HepG2 (cell line): ENCODE data around the gene WDR93. TPM values are rescaled to one million over a fixed set of nuclear protein-coding genes. Genes with fewer than 3 reads are reported as not detected.
A peak's percentile ranks its signal among the peaks of the same experiment; 100 is the strongest.

Source experiments
- ATAC-seq: fragments of 200-7000 bp; cut with Tn5 transposase; 3 replicates; pipeline ENCODE4 v1.9.1; 2020; ENCODE audit warnings: mild to moderate bottlenecking, moderate library complexity
- BruUV-seq: library from RNA; stranded (reverse); fragments of 400-500 nt; replicated peaks from 2 replicates; lab custom pipeline; 2021; lab: Mats Ljungman, UMichigan
- CTCF ChIA-PET: fragments of 300-600 bp; formaldehyde crosslinking; extraction: SDS; loops from one replicate; lab custom pipeline; 2021; ENCODE audit warnings: low total read pairs, inconsistent platforms, low intra/inter-chr PET ratio; lab: Yijun Ruan, JAX
- POLR2A ChIA-PET: fragments of 350-600 bp; sonication (Branson Sonifier 250); formaldehyde crosslinking; loops from one replicate; lab custom pipeline; 2020; ENCODE audit warnings: antibody characterized with exemption, inconsistent platforms; lab: Yijun Ruan, JAX
- DNase-seq: peaks from one replicate; pipeline ENCODE4 v3.0.0-alpha.2; 2015; ENCODE audit warnings: low spot score
- FAIRE-seq: peaks from 3 replicates; lab custom pipeline; 2011; peaks lifted over from hg19 to GRCh38; lab: Jason Lieb, UNC
- H2AFZ ChIP-seq: one replicate; pipeline ENCODE4 v1.6.1; 2011; ENCODE audit warnings: low read length, inconsistent platforms
- H3K27ac ChIP-seq: fragments of 300-600 bp; 3 replicates; pipeline ENCODE4 v1.8.0; 2011; ENCODE audit warnings: mixed run types, mild to moderate bottlenecking, mixed read lengths, low read length, inconsistent platforms; ENCODE audit not compliant: insufficient read depth; ENCODE audit errors: extremely low read length
- H3K27me3 ChIP-seq, 2 experiments: fragments of 200-600 bp in 1 of 2; 2 replicates in 1 of 2; 3 replicates in 1 of 2; pipeline versions ENCODE4 v1.6.0 to v1.8.0; 2011; ENCODE audit warnings: low read length in 2 of 2, mild to moderate bottlenecking in 2 of 2, moderate library complexity in 2 of 2, inconsistent platforms in 1 of 2; ENCODE audit not compliant: insufficient read depth in 2 of 2, control insufficient read depth in 1 of 2
- H3K36me3 ChIP-seq, 2 experiments: fragments of 200-600 bp in 1 of 2; replicated peaks in 1 of 2; 2 replicates in 1 of 2; 3 replicates in 1 of 2; pipeline versions ENCODE4 v1.5.1 to v1.8.0; 2011; ENCODE audit warnings: low read length in 2 of 2, inconsistent platforms in 1 of 2; ENCODE audit not compliant: insufficient read depth in 2 of 2, control insufficient read depth in 1 of 2
- H3K4me1 ChIP-seq: 2 replicates; pipeline ENCODE4 v1.5.1; 2012; ENCODE audit warnings: low read length, inconsistent platforms; ENCODE audit not compliant: insufficient read depth
- H3K4me2 ChIP-seq: 2 replicates; pipeline ENCODE4 v1.6.0; 2011; ENCODE audit warnings: low read depth, low read length, inconsistent platforms
- H3K4me3 ChIP-seq, 3 experiments: fragments of 200-600 bp in 1 of 3; sonication (generic), shearing (Covaris generic) in 1 of 3; replicated peaks in 1 of 3; 2 replicates each; pipeline ENCODE4 v1.5.1; 2011 to 2016; ENCODE audit warnings: low read length in 3 of 3, inconsistent platforms in 2 of 3, low read depth in 2 of 3, mild to moderate bottlenecking in 2 of 3, control low read depth in 1 of 3, mixed read lengths in 1 of 3; ENCODE audit not compliant: insufficient read depth in 1 of 3
- H3K79me2 ChIP-seq: one replicate; pipeline ENCODE4 v1.6.1; 2011; ENCODE audit warnings: low read length, inconsistent platforms; ENCODE audit not compliant: insufficient read depth
- H3K9ac ChIP-seq: 2 replicates; pipeline ENCODE4 v1.6.0; 2011; ENCODE audit warnings: mild to moderate bottlenecking, low read depth, low read length, inconsistent platforms; ENCODE audit not compliant: insufficient read depth
- H3K9me3 ChIP-seq: 2 replicates; pipeline ENCODE4 v1.5.1; 2012; ENCODE audit warnings: mild to moderate bottlenecking, low read length
- H4K20me1 ChIP-seq: 2 replicates; pipeline ENCODE4 v1.6.0; 2011; ENCODE audit warnings: inconsistent platforms, mild to moderate bottlenecking, low read length, moderate library complexity; ENCODE audit not compliant: insufficient read depth
- CC2D1A ChIP-seq: sonication (generic); formaldehyde crosslinking; IDR thresholded peaks from 2 replicates; pipeline ENCODE4 v1.8.1; 2023; ENCODE audit warnings: mild to moderate bottlenecking, missing genetic modification reagents
- KLF16 ChIP-seq, 2 experiments: sonication (generic) in 1 of 2; formaldehyde crosslinking in 1 of 2; IDR thresholded peaks; 2 replicates each; pipeline versions ENCODE4 v1.6.1 to v1.8.0; 2016 to 2023; ENCODE audit warnings: missing genetic modification reagents in 2 of 2, missing compliant biosample characterization in 1 of 2
- NRL ChIP-seq: sonication (generic); formaldehyde crosslinking; IDR thresholded peaks from 2 replicates; pipeline ENCODE4 v1.5.0; 2020; ENCODE audit warnings: missing genetic modification reagents, mild to moderate bottlenecking, moderate library complexity, borderline replicate concordance
- SALL1 ChIP-seq: sonication (generic); formaldehyde crosslinking; IDR thresholded peaks from 2 replicates; pipeline ENCODE4 v1.8.0; 2022; ENCODE audit warnings: mild to moderate bottlenecking, missing genetic modification reagents
- SMAD1 ChIP-seq: sonication (generic); formaldehyde crosslinking; IDR thresholded peaks from 2 replicates; pipeline ENCODE4 v1.4.0; 2020; ENCODE audit warnings: missing genetic modification reagents, low read depth, mild to moderate bottlenecking, borderline replicate concordance
- TRIM24 ChIP-seq: sonication (generic); formaldehyde crosslinking; IDR thresholded peaks from 2 replicates; pipeline ENCODE4 v1.8.0; 2022; ENCODE audit warnings: mild to moderate bottlenecking, missing genetic modification reagents
- ZNF235 ChIP-seq: sonication (generic); formaldehyde crosslinking; IDR thresholded peaks from 2 replicates; pipeline ENCODE4 v1.8.1; 2023; ENCODE audit warnings: mild to moderate bottlenecking, missing genetic modification reagents, borderline replicate concordance
- ZNF530 ChIP-seq: sonication (generic); formaldehyde crosslinking; IDR thresholded peaks from 2 replicates; pipeline ENCODE4 v1.5.0; 2020; ENCODE audit warnings: low read depth, mild to moderate bottlenecking, missing genetic modification reagents
- WGBS: methylation state at CpG from one replicate; pipeline ENCODE4 v1.1.6; 2017; ENCODE audit warnings: low lambda C conversion rate; 5-methylcytosine and 5-hydroxymethylcytosine counted together
- in situ Hi-C: cut with HindIII; loops from 2 replicates; pipeline ENCODE4 v1.10.0; 2017; ENCODE audit warnings: low pct_unique_long_range_greater_than_20kb; ENCODE audit not compliant: extremely low pct_ligation_motif_present
- intact Hi-C: fragments of 100-400 bp; cut with micrococcal nuclease; formaldehyde crosslinking; loops from one replicate; pipeline ENCODE4 v1.10.0; 2022; ENCODE audit not compliant: unreplicated experiment
- polyA plus RNA-seq, 8 experiments: library from polyadenylated mRNA; depleted of rRNA in 3 of 8; stranded (reverse) in 7 of 8; unstranded in 1 of 8; fragments of >200 nt; fragmentation: Illumina TruSeq in 4 of 8; extraction: Trizol in 4 of 8; gene quantifications; 2 replicates each; pipeline versions ENCODE4 v1.2.1 to v1.2.3, GENCODE V29; 2011 to 2016; ENCODE audit warnings: low read depth in 4 of 8, missing spikeins in 1 of 8, mixed read lengths in 1 of 8; ENCODE audit not compliant: insufficient read depth in 1 of 8
- total RNA-seq, 5 experiments: library from RNA; depleted of rRNA; stranded (reverse); fragments of >200 nt; fragmentation: Illumina TruSeq; extraction: Trizol; gene quantifications; 2 replicates each; pipeline ENCODE4 v1.2.3, GENCODE V29; 2016; ENCODE audit warnings: low read depth in 1 of 5
- TF ChIP-seq, protein P1 (sequence below): sonication (generic); formaldehyde crosslinking; IDR thresholded peaks from 2 replicates; pipeline ENCODE4 v1.5.1; 2020; ENCODE audit warnings: mild to moderate bottlenecking, missing genetic modification reagents
- TF ChIP-seq, protein P2 (sequence below): sonication (generic); formaldehyde crosslinking; IDR thresholded peaks from 2 replicates; pipeline ENCODE4 v1.5.0; 2020; ENCODE audit warnings: missing genetic modification reagents
- TF ChIP-seq, protein P3 (sequence below): sonication (generic); formaldehyde crosslinking; IDR thresholded peaks from 2 replicates; pipeline ENCODE4 v1.4.0; 2020; ENCODE audit warnings: missing genetic modification reagents
- TF ChIP-seq, protein P4 (sequence below): sonication (generic); formaldehyde crosslinking; IDR thresholded peaks from 2 replicates; pipeline ENCODE4 v1.4.0; 2020; ENCODE audit warnings: missing genetic modification reagents, borderline replicate concordance

Gene WDR93
- total and polyA plus RNA-seq, 2 of the 13 experiments (the other 11 are each of a cell fraction or from before 2014, with no cell fraction given), result 0.07 TPM; not detected in 1

DNA sequence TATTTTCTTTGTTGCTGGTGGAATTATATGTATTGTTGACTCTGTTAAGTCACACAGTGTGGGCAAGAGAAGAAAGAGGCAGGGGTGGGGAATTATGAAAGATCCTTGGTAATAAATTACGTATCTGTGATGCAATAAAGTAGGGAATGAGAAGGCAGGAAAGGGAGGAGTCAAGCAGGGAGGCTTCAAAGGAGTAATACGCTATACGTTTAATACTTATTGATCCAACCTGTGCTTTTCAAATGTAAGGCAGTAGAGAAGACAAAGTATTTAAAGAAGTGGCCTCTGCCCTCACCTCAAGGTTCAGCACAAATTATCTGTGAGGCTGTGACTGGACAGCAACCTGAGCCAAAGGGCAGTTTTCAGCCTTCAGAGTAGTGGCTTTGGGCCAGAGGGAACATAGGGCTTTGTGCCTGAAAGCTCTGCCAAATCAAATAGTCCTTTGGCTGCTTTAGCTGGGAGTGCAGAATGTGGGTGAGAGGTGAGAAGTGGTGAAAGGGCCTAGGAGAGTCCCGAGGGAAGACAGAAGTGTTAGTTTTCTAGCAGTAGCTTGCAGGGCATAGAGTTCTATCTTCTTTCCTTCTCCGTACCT is 10.2 kb upstream of the WDR93 start:
- peak; percentile 95 for ATAC-seq
- in situ Hi-C loops, result no loop called here
- FAIRE-seq, result peak; percentile 98
- H3K4me2 ChIP-seq, result peak overlapping the region; percentile 46
- H3K36me3 ChIP-seq, result no peaks in the 10 kb centered on the region
- no peak overlapping the region for H2AFZ ChIP-seq
- no peak overlapping the region for H3K9ac ChIP-seq
- H3K4me1 ChIP-seq, result peaks cover 42% of the 10 kb centered on the region
- H3K27ac ChIP-seq, result peak overlapping the region; percentile 85
- H4K20me1 ChIP-seq, result no peaks in the 10 kb centered on the region
- ChIA-PET POLR2A (interaction anchor here (0.9 kb wide), 2 partner anchors 33 to 322 kb away, joined by 3 to 5 read pairs; no protein-coding TSS in a partner anchor), CTCF (no interaction called here)
- H3K9me3 ChIP-seq, result no peaks in the 10 kb centered on the region
- no peaks in the 10 kb centered on the region for H3K79me2 ChIP-seq
- no TSS peak for BruUV-seq
- peak; percentile 80 for DNase-seq
- 1% methylated on average over 5 of the region's 5 CpGs for WGBS
- no peaks in the 10 kb centered on the region for H3K27me3 ChIP-seq
- H3K4me3 ChIP-seq, result peak overlapping the region in 1 of 3 experiments; percentile 4; a peak in 1 of 6 replicates
- intact Hi-C loops, result no loop called here
- TF ChIP-seq, protein P1, sequence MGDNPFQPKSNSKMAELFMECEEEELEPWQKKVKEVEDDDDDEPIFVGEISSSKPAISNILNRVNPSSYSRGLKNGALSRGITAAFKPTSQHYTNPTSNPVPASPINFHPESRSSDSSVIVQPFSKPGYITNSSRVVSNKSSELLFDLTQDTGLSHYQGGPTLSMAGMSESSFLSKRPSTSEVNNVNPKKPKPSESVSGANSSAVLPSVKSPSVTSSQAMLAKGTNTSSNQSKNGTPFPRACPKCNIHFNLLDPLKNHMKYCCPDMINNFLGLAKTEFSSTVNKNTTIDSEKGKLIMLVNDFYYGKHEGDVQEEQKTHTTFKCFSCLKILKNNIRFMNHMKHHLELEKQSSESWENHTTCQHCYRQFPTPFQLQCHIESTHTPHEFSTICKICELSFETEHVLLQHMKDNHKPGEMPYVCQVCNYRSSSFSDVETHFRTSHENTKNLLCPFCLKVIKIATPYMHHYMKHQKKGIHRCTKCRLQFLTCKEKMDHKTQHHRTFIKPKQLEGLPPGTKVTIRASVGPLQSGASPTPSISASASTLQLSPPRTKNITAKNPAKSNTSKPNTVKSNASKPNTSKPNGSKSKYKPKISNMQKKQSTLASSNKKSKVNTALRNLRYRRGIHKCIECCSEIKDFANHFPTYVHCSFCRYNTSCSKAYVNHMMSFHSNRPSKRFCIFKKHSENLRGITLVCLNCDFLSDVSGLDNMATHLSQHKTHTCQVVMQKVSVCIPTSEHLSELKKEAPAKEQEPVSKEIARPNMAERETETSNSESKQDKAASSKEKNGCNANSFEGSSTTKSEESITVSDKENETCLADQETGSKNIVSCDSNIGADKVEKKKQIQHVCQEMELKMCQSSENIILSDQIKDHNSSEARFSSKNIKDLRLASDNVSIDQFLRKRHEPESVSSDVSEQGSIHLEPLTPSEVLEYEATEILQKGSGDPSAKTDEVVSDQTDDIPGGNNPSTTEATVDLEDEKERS (CRISPR knock-in tag), result 0 out of 2 replicates have a peak, but pooled peaks have one; percentile 62
- TF ChIP-seq, protein P2, sequence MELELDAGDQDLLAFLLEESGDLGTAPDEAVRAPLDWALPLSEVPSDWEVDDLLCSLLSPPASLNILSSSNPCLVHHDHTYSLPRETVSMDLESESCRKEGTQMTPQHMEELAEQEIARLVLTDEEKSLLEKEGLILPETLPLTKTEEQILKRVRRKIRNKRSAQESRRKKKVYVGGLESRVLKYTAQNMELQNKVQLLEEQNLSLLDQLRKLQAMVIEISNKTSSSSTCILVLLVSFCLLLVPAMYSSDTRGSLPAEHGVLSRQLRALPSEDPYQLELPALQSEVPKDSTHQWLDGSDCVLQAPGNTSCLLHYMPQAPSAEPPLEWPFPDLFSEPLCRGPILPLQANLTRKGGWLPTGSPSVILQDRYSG (CRISPR knock-in tag), result no peak
- TF ChIP-seq, protein P3, sequence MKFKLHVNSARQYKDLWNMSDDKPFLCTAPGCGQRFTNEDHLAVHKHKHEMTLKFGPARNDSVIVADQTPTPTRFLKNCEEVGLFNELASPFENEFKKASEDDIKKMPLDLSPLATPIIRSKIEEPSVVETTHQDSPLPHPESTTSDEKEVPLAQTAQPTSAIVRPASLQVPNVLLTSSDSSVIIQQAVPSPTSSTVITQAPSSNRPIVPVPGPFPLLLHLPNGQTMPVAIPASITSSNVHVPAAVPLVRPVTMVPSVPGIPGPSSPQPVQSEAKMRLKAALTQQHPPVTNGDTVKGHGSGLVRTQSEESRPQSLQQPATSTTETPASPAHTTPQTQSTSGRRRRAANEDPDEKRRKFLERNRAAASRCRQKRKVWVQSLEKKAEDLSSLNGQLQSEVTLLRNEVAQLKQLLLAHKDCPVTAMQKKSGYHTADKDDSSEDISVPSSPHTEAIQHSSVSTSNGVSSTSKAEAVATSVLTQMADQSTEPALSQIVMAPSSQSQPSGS (CRISPR knock-in tag), result peak; percentile 14; the same call in 1 of the 2 replicates
- no peak for TF ChIP-seq KLF16 (CRISPR knock-in tag; IDR thresholded peaks at IDR 0.05)
- no peak for TF ChIP-seq SMAD1 (CRISPR knock-in tag)
- TF ChIP-seq NRL (CRISPR knock-in tag), result no peak
- no peak for TF ChIP-seq ZNF530 (CRISPR knock-in tag)
- no peak for TF ChIP-seq CC2D1A
- TF ChIP-seq, protein P4, sequence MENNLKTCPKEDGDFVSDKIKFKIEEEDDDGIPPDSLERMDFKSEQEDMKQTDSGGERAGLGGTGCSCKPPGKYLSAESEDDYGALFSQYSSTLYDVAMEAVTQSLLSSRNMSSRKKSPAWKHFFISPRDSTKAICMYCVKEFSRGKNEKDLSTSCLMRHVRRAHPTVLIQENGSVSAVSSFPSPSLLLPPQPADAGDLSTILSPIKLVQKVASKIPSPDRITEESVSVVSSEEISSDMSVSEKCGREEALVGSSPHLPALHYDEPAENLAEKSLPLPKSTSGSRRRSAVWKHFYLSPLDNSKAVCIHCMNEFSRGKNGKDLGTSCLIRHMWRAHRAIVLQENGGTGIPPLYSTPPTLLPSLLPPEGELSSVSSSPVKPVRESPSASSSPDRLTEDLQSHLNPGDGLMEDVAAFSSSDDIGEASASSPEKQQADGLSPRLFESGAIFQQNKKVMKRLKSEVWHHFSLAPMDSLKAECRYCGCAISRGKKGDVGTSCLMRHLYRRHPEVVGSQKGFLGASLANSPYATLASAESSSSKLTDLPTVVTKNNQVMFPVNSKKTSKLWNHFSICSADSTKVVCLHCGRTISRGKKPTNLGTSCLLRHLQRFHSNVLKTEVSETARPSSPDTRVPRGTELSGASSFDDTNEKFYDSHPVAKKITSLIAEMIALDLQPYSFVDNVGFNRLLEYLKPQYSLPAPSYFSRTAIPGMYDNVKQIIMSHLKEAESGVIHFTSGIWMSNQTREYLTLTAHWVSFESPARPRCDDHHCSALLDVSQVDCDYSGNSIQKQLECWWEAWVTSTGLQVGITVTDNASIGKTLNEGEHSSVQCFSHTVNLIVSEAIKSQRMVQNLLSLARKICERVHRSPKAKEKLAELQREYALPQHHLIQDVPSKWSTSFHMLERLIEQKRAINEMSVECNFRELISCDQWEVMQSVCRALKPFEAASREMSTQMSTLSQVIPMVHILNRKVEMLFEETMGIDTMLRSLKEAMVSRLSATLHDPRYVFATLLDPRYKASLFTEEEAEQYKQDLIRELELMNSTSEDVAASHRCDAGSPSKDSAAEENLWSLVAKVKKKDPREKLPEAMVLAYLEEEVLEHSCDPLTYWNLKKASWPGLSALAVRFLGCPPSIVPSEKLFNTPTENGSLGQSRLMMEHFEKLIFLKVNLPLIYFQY, result peak; percentile 77; the same call in 1 of the 2 replicates
- TF ChIP-seq ZNF235 (CRISPR knock-in tag), result no peak
- peak; percentile 87 for TF ChIP-seq SALL1 (CRISPR knock-in tag)
- TF ChIP-seq TRIM24, result no peak
